Activated B cell treated with CpG ODN at 0.5 μM for 24 hours (primary cell): ENCODE measurements around the gene FOSL1. TPM values are rescaled to one million over a fixed set of nuclear protein-coding genes. Genes with fewer than 3 reads are reported as not detected.

Experiments used
- ATAC-seq: fragments of 200-7000 bp; cut with Tn5 transposase; one replicate; pipeline ENCODE4 v1.10.0; 2021; ENCODE audit warnings: low read depth, mild to moderate bottlenecking, moderate library complexity
- CTCF ChIA-PET: fragments of 350-600 bp; sonication (Branson Sonifier 250); formaldehyde crosslinking; loops from one replicate; lab custom pipeline; 2021; ENCODE audit warnings: antibody characterized with exemption; lab: Charles Lee
- POLR2A ChIA-PET: fragments of 350-600 bp; sonication (Branson Sonifier 250); formaldehyde crosslinking; loops from one replicate; lab custom pipeline; 2021; ENCODE audit warnings: antibody characterized with exemption; lab: Charles Lee
- DNase-seq: peaks from one replicate; pipeline ENCODE4 v3.0.0; 2022
- H3K27ac Mint-ChIP-seq: one replicate; pipeline ENCODE4 v1.8.0; 2020; ENCODE audit warnings: mixed read lengths
- H3K27me3 Mint-ChIP-seq: one replicate; pipeline ENCODE4 v1.8.0; 2021; ENCODE audit warnings: mixed read lengths
- H3K36me3 Mint-ChIP-seq: one replicate; pipeline ENCODE4 v1.8.0; 2021; ENCODE audit warnings: low read depth, mixed read lengths
- H3K4me1 Mint-ChIP-seq: one replicate; pipeline ENCODE4 v1.8.0; 2021; ENCODE audit warnings: mixed read lengths
- H3K4me3 Mint-ChIP-seq: one replicate; pipeline ENCODE4 v1.8.0; 2020; ENCODE audit warnings: mild to moderate bottlenecking, mixed read lengths
- H3K9me3 Mint-ChIP-seq: one replicate; pipeline ENCODE4 v1.8.0; 2020; ENCODE audit warnings: mixed read lengths
- intact Hi-C: fragments of 100-400 bp; cut with micrococcal nuclease; formaldehyde crosslinking; loops from one replicate; pipeline ENCODE4 v1.15.1; 2024
- total RNA-seq: library from RNA; stranded (reverse); gene quantifications from 2 replicates; pipeline ENCODE4 v1.2.3, GENCODE V29; 2022
- TF ChIP-seq, protein P1 (sequence below): fragments of 200-600 bp; IDR thresholded peaks from one replicate; pipeline ENCODE4 v1.8.0; 2022; ENCODE audit warnings: antibody characterized with exemption, mild to moderate bottlenecking

The FOSL1 gene
- total RNA-seq, 1 donor from 2014 or later = 1.4 TPM

DNA sequence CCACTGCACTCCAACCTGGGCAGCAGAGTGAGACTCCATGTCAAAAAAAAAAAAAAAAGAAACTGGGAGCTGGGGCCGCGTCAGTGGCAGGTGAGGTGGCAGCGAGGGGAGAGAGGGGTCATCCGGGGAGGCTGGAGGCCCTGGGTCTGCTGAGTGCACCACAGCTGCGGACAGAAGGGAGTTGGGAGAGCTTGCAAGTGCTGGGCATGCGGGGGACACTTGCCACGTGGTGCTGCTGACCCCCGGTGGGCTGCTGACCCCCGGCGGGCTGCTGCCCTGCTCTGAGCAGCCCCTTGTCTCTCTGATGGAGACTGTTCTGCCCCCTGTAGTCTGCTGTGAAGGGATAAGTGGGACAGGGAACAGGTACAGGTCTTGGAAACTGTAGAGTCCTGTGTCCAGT, 21.7 kb upstream of the FOSL1 start:
- POLR2A ChIA-PET = interaction anchor here (1.3 to 4.8 kb wide), 2 partner anchors 33 to 39 kb away, joined by 6 to 55 read pairs; partner anchors contain the start of genes CCDC85B and FIBP
- H3K36me3 Mint-ChIP-seq = peaks cover 29% of the 10 kb centered on the region
- DNase-seq (no peak), ATAC-seq (no peak)
- intact Hi-C loops = no loop called here
- H3K4me3 Mint-ChIP-seq = no peak overlapping the region
- no peaks in the 10 kb centered on the region for H3K27me3 Mint-ChIP-seq
- CTCF ChIA-PET = interaction anchor here (2.1 kb wide), 1 partner anchor 37 kb away, joined by 6 read pairs; no protein-coding TSS in a partner anchor
- peaks cover 31% of the 10 kb centered on the region for H3K4me1 Mint-ChIP-seq
- no peaks in the 10 kb centered on the region for H3K9me3 Mint-ChIP-seq
- TF ChIP-seq, protein P1, sequence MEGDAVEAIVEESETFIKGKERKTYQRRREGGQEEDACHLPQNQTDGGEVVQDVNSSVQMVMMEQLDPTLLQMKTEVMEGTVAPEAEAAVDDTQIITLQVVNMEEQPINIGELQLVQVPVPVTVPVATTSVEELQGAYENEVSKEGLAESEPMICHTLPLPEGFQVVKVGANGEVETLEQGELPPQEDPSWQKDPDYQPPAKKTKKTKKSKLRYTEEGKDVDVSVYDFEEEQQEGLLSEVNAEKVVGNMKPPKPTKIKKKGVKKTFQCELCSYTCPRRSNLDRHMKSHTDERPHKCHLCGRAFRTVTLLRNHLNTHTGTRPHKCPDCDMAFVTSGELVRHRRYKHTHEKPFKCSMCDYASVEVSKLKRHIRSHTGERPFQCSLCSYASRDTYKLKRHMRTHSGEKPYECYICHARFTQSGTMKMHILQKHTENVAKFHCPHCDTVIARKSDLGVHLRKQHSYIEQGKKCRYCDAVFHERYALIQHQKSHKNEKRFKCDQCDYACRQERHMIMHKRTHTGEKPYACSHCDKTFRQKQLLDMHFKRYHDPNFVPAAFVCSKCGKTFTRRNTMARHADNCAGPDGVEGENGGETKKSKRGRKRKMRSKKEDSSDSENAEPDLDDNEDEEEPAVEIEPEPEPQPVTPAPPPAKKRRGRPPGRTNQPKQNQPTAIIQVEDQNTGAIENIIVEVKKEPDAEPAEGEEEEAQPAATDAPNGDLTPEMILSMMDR = no peak
- H3K27ac Mint-ChIP-seq = no peak overlapping the region

DNA sequence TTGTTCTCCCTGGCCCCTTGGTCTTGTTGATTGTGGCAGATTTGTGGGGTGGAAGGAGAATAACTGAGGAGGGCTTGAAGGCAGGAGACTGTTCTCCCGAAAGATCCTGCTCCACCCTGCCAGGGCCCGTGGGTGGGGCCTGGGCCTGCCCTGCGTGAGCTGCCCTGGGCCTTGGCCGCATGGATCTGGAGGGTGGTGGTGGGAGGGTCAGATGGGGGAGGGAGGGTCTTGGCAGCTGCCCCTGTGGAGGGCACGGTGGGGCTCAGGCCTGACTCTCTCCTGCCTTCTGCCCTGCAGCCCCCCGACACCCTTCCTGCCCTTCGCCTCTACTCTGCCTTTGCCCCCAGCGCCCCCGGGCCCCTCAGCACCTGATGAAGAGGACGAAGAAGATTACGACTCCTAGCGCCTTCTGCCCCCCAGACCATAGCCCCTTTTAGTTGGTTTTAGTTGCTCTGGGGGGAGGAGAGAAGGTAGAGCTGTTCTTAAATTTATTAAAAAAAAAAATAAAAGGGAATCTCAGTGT, 20.9 kb upstream of the FOSL1 start:
- H3K27ac Mint-ChIP-seq = no peak overlapping the region
- POLR2A ChIA-PET = interaction anchor here (4.8 kb wide), 1 partner anchor 32 kb away, joined by 55 read pairs; the partner anchor contains the start of genes CCDC85B and FIBP

DNA sequence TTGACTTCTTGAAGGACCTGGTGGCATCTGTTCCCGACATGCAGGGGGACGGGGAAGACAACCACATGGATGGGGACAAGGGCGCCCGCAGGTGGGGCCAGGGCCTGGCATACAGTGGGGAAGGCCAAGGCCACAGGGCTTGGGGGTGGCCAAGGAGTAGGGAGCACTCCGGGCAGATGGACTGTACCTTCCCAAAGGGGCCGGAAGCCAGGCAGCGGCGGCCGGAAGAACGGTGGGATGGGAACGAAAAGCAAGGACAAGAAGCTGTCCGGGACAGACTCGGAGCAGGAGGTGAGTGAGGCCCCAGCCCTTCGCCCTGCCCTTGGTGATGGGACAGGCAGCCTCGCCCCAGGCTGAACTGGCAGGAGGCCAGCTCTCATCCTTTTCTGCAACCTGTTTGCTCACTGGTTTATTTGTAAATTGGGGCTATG, 20.2 kb upstream of the FOSL1 start:
- peak overlapping the region; percentile 93 for H3K4me3 Mint-ChIP-seq
- ATAC-seq = no peak
- ChIA-PET POLR2A (interaction anchor here (0.6 to 4.8 kb wide), 7 partner anchors 22 to 258 kb away, joined by 3 to 55 read pairs (median 4); partner anchors contain the start of genes CCDC85B, FIBP, MUS81 and RELA), CTCF (no interaction called here)
- H3K9me3 Mint-ChIP-seq = no peaks in the 10 kb centered on the region
- peaks cover 30% of the 10 kb centered on the region for H3K36me3 Mint-ChIP-seq
- TF ChIP-seq, protein P1 = no peak
- DNase-seq = no peak
- H3K27ac Mint-ChIP-seq = no peak overlapping the region
- intact Hi-C loops = no loop called here
- H3K27me3 Mint-ChIP-seq = no peaks in the 10 kb centered on the region
- H3K4me1 Mint-ChIP-seq = peaks cover 44% of the 10 kb centered on the region

More for the DNA sequence above, 20.9 kb upstream of the FOSL1 start:
- TF ChIP-seq, protein P1 = no peak
- intact Hi-C loops = no loop called here
- DNase-seq (no peak), ATAC-seq (no peak)
- H3K4me1 Mint-ChIP-seq = peaks cover 38% of the 10 kb centered on the region
- CTCF ChIA-PET = no interaction called here
- peak overlapping the region; percentile 93 for H3K4me3 Mint-ChIP-seq
- peaks cover 30% of the 10 kb centered on the region for H3K36me3 Mint-ChIP-seq
- no peaks in the 10 kb centered on the region for H3K27me3 Mint-ChIP-seq
- H3K9me3 Mint-ChIP-seq = no peaks in the 10 kb centered on the region

DNA sequence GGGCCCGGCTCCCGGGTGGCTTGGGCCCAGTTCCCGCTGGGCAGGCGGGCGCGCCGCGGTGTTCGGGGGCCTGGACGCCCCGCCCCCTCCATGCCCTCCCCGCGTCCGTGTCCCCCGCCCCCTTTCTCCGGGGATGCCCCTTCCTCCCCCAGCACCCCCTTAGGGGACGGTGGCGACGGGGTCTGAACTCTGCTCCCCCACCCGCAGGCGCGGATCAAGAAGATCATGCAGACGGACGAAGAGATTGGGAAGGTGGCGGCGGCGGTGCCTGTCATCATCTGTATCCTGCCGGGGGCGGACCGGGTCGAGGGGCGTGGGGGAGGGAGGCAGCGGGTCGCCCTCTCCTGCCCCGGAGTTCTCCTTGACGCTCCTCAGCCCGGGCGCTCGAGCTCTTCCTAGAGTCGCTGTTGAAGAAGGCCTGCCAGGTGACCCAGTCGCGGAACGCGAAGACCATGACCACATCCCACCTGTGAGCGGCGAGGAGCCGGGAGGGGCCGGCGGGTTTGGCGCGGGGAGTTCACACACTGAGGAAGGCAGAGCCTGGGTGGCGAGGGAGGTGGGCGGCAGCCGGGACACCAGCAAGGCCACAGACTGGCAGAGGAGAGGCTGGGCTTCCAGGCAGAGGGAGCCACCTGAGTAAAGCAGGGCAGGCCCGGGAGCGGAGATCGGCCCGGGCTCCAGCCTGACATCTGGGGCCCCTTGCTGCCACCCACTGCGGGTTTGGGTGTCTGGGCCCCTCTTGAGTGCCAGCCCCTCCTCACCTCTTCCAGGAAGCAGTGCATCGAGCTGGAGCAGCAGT, 19.6 kb upstream of the FOSL1 start:
- DNase-seq = no peak
- intact Hi-C loops = loop anchor here (1.0 to 2.0 kb wide), 12 partner anchors 9 to 304 kb away; partner anchors contain the start of genes BANF1, CCDC85B, CFL1 and EIF1AD
- peaks cover 30% of the 10 kb centered on the region for H3K36me3 Mint-ChIP-seq
- TF ChIP-seq, protein P1 = no peak
- peak overlapping the region; percentile 93 for H3K4me3 Mint-ChIP-seq
- H3K9me3 Mint-ChIP-seq = no peaks in the 10 kb centered on the region
- H3K27me3 Mint-ChIP-seq = no peaks in the 10 kb centered on the region
- CTCF ChIA-PET = no interaction called here
- peak; percentile 44 for ATAC-seq
- peak overlapping the region; percentile 76 for H3K27ac Mint-ChIP-seq
- POLR2A ChIA-PET = interaction anchor here (0.6 to 4.8 kb wide), 10 partner anchors 20 to 257 kb away, joined by 3 to 55 read pairs (median 4); partner anchors contain the start of genes CCDC85B, FIBP, FOSL1 and MUS81
- H3K4me1 Mint-ChIP-seq = peaks cover 50% of the 10 kb centered on the region
